HCT116 (cell line): ENCODE results near the gene NCAN.

ENCODE experiments used
- CTCF ChIP-seq, 3 experiments: fragments of 200-600 bp in 1 of 3; sonication (generic) in 1 of 3; IDR thresholded peaks in 2 of 3; conservative IDR thresholded peaks in 1 of 3; 2 replicates each; pipeline ENCODE4 v1.5.1; 2012 to 2017; ENCODE audit warnings: low read depth in 2 of 3, low read length in 2 of 3, antibody characterized with exemption in 1 of 3, borderline replicate concordance in 1 of 3, control low read depth in 1 of 3, mild to moderate bottlenecking in 1 of 3, mixed read lengths in 1 of 3, mixed run types in 1 of 3, moderate library complexity in 1 of 3; ENCODE audit not compliant: insufficient read depth in 1 of 3
- ELF1 ChIP-seq: IDR thresholded peaks from 2 replicates; pipeline ENCODE4 v1.6.1; 2012; ENCODE audit warnings: low read depth, borderline replicate concordance
- EZH2 ChIP-seq: fragments of 200-600 bp; sonication (generic); IDR thresholded peaks from 2 replicates; pipeline ENCODE4 v1.6.1; 2017; ENCODE audit warnings: antibody characterized with exemption, mixed run types
- POLR2A ChIP-seq: IDR thresholded peaks from 2 replicates; pipeline ENCODE4 v1.7.0; 2011; ENCODE audit warnings: borderline replicate concordance; ENCODE audit not compliant: insufficient read depth, insufficient read length; ENCODE audit errors: extremely low read depth
- POLR2AphosphoS5 ChIP-seq: IDR thresholded peaks from 2 replicates; pipeline ENCODE4 v1.6.1; 2011; ENCODE audit warnings: mild to moderate bottlenecking, low read depth, low read length, moderate library complexity
- RAD21 ChIP-seq: IDR thresholded peaks from 2 replicates; pipeline ENCODE4 v1.6.1; 2012; ENCODE audit warnings: low read depth, mild to moderate bottlenecking
- REST ChIP-seq: IDR thresholded peaks from 2 replicates; pipeline ENCODE4 v1.6.1; 2012; ENCODE audit warnings: low read depth
- SIN3A ChIP-seq: IDR thresholded peaks from 2 replicates; pipeline ENCODE4 v1.6.1; 2012; ENCODE audit warnings: low read depth
- SP1 ChIP-seq: IDR thresholded peaks from 2 replicates; pipeline ENCODE4 v1.6.1; 2012; ENCODE audit warnings: low read depth
- TCF7L2 ChIP-seq: IDR thresholded peaks from 2 replicates; pipeline ENCODE4 v1.7.0; 2011; ENCODE audit warnings: borderline replicate concordance, inconsistent platforms; ENCODE audit not compliant: insufficient read depth, insufficient read length; ENCODE audit errors: extremely low read depth
- ZFX ChIP-seq: fragments of 450-650 bp; IDR thresholded peaks from 2 replicates; pipeline ENCODE4 v1.6.1; 2017

- no peak for TF ChIP-seq SP1
- TF ChIP-seq RAD21: no peak
- no peak for TF ChIP-seq ZFX
- TF ChIP-seq CTCF (IDR thresholded peaks at IDR 0.05 in 2 of 3, conservative IDR thresholded peaks at IDR 0.05 in 1 of 3; ENCODE audit: borderline replicate concordance in 1 of 3, insufficient read depth in 1 of 3, low read depth in 2 of 3, low read length in 2 of 3): no peak
- no peak for TF ChIP-seq TCF7L2
- no peak for TF ChIP-seq POLR2A
- no peak for TF ChIP-seq EZH2
- TF ChIP-seq ELF1: no peak
- TF ChIP-seq POLR2AphosphoS5: no peak
- no peak for TF ChIP-seq REST
- TF ChIP-seq SIN3A: no peak
Measured at GRCh38 chr19:19278315-19278714, 66.6 kb downstream of the NCAN start.
